HT1080 (cell line): ENCODE data around the gene MADD. TPM values are rescaled to one million over a fixed set of nuclear protein-coding genes. Genes with fewer than 3 reads are reported as not detected.
"Not testable (repeated sequence)": the region's sequence is repeated elsewhere in the genome, so short reads cannot be mapped to it uniquely, and the experiment has no call there.

Experiments used
- DNase-seq: peaks from one replicate; pipeline ENCODE4 v3.0.0-alpha.2; 2015; ENCODE audit warnings: low read depth
- total RNA-seq: library from RNA; depleted of rRNA; stranded (reverse); fragments of >200 nt; shearing (Covaris generic); gene quantifications from 2 replicates; pipeline ENCODE4 v1.2.3, GENCODE V29; 2014

The MADD gene
- total RNA-seq, 1 experiment from 2014 or later, result 19.2 TPM

- no peak for DNase-seq
Measured at GRCh38 chr11:47318166-47318565, 48.2 kb downstream of the MADD start.

DNA sequence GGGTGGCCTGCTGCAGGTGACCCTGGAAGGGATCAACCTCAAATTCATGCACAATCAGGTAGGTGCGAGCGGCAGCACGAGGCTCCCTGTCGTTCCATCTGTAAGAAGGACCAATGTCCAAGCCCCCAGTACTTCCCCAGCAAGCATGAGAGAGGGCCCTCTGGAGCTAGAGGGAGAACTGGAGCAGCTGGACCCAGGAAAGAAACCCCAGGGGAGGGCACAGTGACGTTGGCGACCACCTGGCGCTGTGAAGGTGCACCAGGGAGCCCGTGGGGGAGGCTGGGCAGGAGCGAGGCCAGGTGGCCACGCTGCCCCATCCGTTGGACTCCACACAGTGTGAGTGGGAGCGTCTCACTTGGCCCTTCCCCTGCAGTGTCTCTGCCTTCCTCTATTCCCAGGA lies 54.6 kb downstream of the MADD start:
- no peak for DNase-seq

DNA sequence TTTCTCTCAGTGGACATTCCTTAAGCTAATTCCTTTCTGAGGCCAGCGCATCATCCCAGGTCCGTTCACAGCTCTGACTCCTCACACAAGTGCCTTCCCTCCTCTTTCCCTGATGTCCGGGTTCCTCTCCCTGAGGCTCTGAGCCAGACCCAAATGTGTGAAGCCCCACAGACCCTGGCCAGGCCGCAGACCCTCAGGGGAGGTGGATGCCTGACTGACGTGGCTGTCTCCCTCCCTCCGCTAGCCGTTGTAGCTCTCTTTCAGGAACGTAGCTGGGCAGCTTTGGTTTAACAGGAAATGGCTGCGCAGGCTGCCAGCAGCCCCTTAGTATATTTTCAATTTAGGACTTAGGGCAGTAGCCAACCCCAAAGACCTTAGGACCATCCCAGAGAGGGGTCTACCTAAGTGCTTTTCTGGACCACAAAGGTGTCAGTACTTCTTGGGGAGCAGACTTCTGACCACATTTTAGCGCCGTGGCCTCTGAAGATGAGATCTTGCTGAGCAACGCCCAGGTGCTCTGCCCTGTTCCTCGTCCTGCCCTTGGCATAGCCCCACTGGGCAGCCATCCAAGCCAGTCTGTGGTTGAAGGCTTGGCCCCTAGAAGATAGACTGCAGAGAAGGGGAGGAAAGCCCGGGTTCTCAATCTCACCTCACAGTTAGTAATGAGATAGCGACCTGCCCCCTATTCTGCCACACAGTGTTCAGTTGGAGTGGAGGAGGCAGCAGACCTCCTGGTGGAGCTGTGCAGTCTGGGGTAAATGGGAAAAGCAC lies 55.5 kb downstream of the MADD start:
- DNase-seq, result no peak

DNA sequence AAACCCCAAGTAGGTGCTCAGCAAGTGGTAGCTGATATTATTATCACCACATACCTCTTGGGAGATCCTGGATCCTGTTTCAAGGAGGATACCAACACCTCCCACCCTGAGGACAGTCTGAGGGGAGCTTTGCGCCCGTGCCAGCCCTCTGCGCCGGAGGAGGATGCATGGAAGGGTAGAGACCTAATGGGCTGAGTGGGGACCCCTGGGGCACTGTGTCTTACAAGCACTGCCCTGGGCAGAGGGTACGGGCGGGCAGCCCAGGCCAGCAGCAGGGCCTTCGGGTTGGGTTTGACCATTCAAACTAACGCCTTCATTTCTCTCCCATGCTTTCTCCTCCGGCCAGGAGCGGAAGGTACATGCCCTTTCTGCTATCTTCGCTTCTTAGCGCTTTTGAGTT lies 56.3 kb downstream of the MADD start:
- DNase-seq, result no peak

DNA sequence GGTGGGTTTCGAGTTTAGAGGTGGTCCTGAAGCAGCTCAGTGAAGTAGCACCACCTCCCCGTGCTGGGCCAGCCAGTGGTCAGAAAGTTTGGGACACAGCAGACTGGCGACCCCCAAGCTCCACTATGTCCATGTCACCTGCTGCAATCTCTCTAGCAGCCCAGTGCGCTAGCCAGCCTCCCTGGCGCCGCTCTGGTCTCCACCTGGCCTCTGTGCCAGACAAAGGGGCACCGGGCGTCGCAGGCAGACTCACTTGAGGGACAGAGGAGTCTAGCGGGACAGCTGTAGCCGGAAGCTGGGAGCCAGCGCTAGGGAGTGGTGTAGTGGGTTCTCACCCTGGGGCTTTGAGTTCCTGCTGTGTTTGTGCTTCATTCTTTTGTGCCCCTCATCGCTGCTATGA lies 57.1 kb downstream of the MADD start:
- no peak for DNase-seq

- no peak for DNase-seq
Measured at GRCh38 chr11:47327949-47328348, 58.0 kb downstream of the MADD start.

DNA sequence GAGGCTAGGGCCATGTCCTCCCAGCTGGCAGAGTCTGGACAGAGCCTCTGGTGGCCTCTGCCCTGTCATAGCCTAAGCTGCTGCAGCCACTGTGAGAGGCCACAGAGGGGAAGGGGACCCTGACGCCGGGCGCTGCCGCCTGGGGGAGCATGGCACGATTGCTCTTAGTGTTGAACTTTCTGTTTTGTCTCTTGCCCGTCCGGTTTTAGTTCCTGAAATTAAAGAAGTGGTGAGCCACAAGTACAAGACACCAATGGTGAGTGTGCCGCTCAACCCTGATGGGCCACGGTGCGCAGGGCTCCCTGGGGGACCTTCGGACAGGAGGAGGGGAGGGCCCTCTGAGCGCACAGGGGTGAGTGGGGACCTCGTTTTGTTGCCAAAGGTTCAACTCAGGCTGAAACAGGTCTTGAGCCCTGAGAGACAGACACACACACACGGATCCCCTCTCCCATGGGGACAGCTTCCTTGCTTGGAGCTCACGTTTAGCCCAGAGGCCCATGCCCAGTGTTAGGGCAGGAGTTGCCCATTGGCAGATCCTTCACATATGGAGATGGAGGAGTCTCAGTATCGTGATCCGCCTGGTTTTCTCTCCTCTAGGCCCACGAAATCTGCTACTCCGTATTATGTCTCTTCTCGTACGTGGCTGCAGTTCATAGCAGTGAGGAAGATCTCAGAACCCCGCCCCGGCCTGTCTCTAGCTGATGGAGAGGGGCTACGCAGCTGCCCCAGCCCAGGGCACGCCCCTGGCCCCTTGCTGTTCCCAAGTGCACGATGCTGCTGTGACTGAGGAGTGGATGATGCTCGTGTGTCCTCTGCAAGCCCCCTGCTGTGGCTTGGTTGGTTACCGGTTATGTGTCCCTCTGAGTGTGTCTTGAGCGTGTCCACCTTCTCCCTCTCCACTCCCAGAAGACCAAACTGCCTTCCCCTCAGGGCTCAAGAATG lies 58.8 kb downstream of the MADD start:
- DNase-seq, result no peak

DNA sequence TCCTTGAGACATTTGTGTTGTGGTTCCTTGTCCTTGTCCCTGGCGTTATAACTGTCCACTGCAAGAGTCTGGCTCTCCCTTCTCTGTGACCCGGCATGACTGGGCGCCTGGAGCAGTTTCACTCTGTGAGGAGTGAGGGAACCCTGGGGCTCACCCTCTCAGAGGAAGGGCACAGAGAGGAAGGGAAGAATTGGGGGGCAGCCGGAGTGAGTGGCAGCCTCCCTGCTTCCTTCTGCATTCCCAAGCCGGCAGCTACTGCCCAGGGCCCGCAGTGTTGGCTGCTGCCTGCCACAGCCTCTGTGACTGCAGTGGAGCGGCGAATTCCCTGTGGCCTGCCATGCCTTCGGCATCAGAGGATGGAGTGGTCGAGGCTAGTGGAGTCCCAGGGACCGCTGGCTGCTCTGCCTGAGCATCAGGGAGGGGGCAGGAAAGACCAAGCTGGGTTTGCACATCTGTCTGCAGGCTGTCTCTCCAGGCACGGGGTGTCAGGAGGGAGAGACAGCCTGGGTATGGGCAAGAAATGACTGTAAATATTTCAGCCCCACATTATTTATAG lies 59.6 kb downstream of the MADD start:
- no peak for DNase-seq

DNA sequence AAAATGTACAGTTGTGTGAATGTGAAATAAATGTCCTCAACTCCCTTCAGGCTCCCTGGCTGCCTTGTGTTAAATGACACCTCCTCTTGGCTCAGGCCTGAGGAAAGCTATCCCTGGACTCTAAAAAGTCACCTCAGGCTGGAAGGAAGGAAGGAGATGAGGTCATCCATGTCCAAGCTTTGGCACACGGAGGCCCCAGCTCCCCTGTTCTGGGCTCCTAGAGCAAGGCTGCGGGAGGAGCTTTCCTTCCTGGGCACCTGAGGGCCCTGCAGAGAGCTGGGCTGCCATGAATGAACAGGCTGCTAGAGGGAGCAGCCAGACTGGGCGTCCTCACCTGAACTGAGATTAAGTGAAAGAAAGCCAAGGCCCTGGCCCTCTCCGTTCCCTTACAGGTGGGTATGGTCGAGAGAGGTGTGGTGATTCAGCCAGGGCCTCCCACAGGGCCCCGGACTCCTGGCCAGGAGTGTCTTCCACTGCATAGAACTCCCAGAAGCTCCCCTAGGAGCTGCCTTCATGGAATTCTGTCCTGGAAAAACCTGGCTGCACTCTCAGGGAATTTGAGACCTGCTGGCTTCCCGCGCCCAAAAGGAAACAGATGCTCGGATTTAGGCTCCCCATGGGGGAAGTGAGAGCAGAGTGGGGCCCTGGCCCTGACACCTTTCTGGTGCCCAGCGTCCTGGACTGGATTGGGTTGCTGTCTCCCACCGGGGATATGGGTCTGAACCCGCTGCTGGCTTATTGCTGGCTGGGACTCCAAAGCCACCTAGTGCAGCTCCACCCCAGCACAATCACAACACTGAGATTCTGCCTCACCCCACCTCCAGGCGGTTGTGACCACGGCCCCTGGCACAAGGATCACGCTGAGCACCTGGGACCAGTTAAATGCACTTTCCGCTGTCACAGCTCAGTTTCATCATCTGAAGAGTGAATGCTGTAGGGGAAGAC lies 60.3 kb downstream of the MADD start:
- DNase-seq, result peak; percentile 32

- DNase-seq, result no peak
Measured at GRCh38 chr11:47331454-47332302, 61.7 kb downstream of the MADD start.

DNA sequence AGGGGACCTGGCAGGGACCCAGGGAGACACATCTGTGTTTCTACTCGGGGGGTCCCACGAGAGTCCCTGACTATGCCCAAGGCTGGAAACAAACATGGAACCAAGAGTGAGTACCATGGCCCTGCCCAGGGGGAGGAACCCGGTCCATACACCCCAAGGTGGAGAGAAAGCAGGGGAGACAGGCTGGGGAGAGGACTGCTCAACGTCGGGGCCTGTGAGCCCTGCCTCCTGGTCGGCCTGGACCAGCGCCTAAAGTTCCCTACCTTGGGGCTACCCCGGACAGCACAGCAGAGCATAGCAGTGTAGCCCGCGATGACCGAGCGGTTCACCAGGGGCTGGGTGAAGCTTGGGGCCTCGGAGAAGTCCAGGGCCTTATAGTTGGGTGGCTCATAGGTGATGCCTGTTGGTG lies 62.4 kb downstream of the MADD start:
- no peak for DNase-seq

DNA sequence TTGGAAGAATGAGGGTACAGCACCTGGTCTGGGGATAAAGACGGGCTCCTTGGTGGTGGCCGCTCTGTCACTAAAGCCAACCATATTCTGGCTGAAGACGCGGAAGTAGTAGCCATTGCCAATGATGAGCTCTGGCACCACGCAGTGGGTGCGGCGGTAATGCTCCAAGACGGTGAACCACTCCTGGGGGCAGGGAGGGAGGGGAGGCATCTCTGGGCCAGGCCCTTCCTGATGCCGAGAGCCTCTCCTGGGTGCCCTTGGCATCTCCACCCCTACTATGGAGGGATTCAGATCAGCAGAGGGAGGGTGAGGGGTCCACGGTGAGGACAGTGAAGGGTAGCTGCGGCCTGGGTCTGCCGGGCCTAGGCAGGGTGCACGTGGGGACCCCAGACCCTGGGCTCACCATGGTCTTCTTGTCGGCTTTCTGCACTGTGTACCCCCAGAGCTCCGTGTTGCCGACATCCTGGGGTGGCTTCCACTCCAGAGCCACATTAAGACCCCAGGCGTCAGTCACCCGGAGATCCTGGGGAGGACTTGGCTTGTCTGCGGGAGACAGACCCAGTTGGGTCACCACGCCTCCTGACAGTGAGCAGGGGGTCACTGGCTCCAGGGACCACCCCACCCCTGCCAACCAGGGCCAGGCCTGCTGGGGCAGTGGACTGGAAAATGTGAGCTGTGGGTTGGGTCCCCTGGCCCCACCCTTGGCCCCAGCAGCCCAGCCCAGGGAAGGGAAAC lies 63.0 kb downstream of the MADD start:
- no peak for DNase-seq

DNA sequence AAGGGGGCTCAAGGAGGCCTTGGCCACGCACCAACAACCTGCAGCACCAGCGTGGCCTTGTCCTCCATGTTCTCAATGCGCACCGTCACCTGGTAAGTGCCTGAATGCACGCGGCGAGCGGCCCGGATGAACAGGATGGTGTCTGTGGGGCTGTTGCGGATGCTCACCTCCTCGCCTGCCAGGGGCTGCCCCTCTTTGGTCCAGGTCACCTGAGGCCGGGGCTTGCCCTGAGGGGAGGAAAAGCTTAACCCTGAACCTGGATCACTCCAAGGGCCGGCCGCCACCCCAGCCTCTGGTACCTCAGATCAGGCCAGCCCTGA lies 63.6 kb downstream of the MADD start:
- DNase-seq, result no peak

DNA sequence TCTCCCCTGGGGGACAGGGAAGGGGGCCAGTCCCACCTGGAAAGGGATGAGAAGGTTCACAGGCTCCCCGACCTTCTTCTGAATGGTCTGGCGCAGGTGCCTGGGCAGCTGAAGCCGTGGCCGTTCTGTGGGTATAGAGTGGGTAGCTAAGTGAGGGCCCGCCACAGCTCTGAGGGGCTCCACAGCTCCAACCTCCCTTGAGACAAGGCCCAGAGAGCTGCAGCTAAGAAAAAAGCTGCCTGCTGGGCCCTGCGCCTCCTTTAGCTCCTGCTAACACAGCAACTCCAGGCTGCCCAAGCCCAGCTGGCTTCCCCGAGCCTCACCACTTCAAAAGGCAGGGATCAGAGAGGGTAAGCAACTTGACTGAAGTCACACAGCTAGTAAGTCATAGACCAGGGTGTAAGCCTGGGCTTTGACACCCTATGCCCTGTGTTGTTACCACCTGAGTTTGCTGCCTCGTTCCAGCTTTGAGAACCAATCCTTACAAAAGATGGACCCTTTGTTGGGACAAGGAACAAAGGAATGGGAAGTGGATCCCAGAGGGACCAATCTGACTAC lies 64.0 kb downstream of the MADD start:
- no peak for DNase-seq

DNA sequence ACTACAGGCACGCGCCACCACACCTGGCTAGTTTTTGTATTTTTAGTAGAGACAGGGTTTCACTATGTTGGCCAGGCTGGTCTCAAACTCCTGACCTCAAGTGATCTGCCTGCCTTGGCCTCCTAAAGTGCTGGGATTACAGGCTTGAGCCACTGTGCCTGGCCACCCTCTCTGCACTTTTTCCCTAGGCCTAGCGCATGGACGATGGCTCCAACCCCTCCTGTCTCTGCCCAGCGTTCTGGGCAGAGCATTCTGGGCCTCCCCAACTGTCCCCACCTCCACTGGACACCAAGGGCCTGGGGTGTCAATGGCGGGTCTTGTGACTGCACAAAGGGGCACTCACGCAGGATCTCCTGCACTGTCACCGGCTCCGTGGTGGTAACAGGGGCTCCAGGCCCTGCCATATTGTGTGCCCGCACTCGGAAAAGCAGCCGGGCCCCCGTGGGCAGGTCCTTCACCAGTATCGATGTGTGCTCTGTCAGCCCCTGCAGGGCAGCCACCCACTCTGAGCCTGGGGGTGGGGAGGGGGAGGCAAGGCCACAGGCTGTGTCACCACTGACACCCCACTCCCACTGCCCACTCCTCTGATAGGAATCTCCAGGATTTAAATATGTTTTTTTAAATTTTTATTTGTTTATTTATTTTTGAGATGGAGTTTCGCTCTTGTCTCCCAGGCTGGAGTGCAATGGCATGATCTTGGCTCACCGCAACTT lies 64.9 kb downstream of the MADD start:
- DNase-seq, result not testable (repeated sequence)

DNA sequence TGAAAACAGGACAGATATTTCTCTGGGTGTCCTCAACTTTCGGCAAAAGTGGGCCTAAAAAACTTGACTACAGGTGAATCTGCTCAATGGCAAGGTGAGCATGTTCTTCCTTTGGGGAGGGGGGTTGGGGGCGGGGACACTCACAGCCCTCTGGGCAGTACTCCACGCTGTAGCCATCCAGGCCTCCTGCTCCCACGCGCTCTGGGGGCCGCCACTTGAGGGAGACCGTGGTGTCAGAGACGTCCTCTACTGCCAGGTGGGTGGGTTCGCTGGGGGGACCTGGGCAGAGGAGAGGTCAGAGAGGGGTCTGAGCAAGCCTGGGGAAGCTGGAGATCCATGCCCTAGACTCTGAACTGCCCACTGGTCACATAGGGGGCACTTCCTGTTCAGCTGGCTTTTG lies 65.8 kb downstream of the MADD start:
- no peak for DNase-seq

GRCh38 chr11:47336595-47336994 lies 66.7 kb downstream of the MADD start:
- DNase-seq, result no peak

GRCh38 chr11:47337229-47337924 lies 67.4 kb downstream of the MADD start:
- DNase-seq, result no peak
